ENCODE data around the gene IGSF3. TPM values are rescaled to one million over a fixed set of nuclear protein-coding genes. Genes with fewer than 3 reads are reported as not detected.

Gene IGSF3
- total RNA-seq (2013; cell fraction: nucleolus; rRNA removed), result 36.7 and 39.8 TPM in 2 replicates
- total RNA-seq (2014; rRNA removed) (16.4 and 16.5 TPM in 2 replicates), total RNA-seq (2014; rRNA removed; fragmentation: Illumina TruSeq; extraction: Trizol) (10.4 and 10.9 TPM in 2 replicates), total RNA-seq (2021) (18.0 and 20.4 TPM in 2 replicates), polyA plus RNA-seq (2011; rRNA removed) (6.3 and 8.7 TPM in 2 replicates), polyA plus RNA-seq (2014; fragmentation: Illumina TruSeq; extraction: Trizol) (11.7 and 12.6 TPM in 2 replicates), polyA plus RNA-seq (2014; fragmentation: Nextera tagmentation; extraction: Ambion mirVana) (1 to 10 TPM; 1.4 to 2.3 TPM), polyA plus RNA-seq (2014; rRNA removed) (12.2 and 13.7 TPM in 2 replicates), polyA plus RNA-seq (2016; fragmentation: Nextera tagmentation; extraction: Ambion mirVana) (1 to 10 TPM; 3.4 to 5.0 TPM), polyA minus RNA-seq (2011; rRNA and poly(A)+ RNA removed) (11.1 and 21.7 TPM in 2 replicates), Bru-seq, nascent RNA (percentile 69 among the genes with signal in this experiment), BruChase-seq, experiment 1, labeled RNA remaining after a 6-hour chase (percentile 71 among the genes with signal in this experiment), BruChase-seq, experiment 2, labeled RNA remaining after a 2-hour chase (percentile 68 among the genes with signal in this experiment)
- 0.66 TPM for polyA plus RNA-seq (2011; ENCODE audit: low read depth)
- polyA plus RNA-seq (2011; cell fraction: cytosol; rRNA removed), result 9.6 and 10.6 TPM in 2 replicates
- 9.5 and 11.0 TPM in 2 replicates for polyA plus RNA-seq (2011; cell fraction: nucleus; rRNA removed)
- polyA plus RNA-seq (2012), result 0.92 and 1.3 TPM in 2 replicates
- 4.8 and 6.0 TPM in 2 replicates for polyA minus RNA-seq (2011; cell fraction: cytosol; rRNA and poly(A)+ RNA removed)
- 6.0 and 7.7 TPM in 2 replicates for polyA minus RNA-seq (2011; cell fraction: nucleus; rRNA and poly(A)+ RNA removed)
- long read RNA-seq, experiment 1, partial matches to known transcripts, result 0 of 1 reads
- long read RNA-seq, experiment 1, other reads (novel, unspliced or antisense), result 1 of 1 reads
- long read RNA-seq, experiment 2, partial matches to known transcripts, result 0 of 3 reads
- long read RNA-seq, experiment 2, other reads (novel, unspliced or antisense), result 3 of 3 reads

DNA sequence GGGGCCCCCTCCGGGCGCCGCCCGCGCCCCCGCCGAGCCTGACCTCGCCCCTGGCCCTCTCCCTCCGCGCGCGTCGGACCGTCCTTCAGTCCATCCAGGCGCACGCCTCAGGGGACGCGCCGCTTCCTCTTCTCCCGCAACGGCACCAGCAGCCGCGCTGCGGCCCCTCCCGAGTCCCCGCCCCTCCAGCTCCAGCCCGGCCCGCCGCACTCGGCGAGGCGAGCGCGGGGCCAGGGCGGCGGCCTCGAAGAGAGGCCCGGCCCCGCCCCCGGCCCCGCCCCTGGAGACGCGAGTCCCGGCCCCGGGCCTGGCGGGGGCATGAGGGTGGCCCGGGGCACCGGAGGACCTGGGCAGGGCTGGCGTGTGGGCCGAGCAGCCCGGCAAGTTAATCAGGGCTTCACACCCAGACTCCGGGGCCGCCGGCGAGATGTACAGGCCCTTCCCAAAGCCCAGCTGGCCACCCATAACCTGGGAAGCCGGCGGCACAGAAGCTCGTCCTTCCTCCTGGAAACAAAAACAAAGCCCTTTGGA is at the start of gene IGSF3:
Gene IGSF3, minus strand, starts transcription at position 159 of the 531 bp plus-strand sequence. CDS start 1,407 bp downstream, outside the sequence.
- H3K4me3 ChIP-seq, result peak within 1 kb of the TSS; percentile 67
- no peaks in the 10 kb centered on the region for H3K9me3 ChIP-seq (replicated peaks; ENCODE audit: control insufficient read depth, insufficient read depth, low read length)
- H3K9ac ChIP-seq (ENCODE audit: control insufficient read depth, insufficient read depth, low read length), result no peak within 1 kb of the TSS
- no peaks in the 10 kb centered on the region for H3K79me2 ChIP-seq (ENCODE audit: control insufficient read depth, insufficient read depth, low read length)
- DNase-seq (ENCODE audit: low read depth, low spot score) (no peak), ATAC-seq (peak; percentile 84), FAIRE-seq (no peak)
- ChIA-PET SMC1A (ENCODE audit: uncharacterized antibody, unreplicated experiment) (interaction anchor here (0.9 to 1.5 kb wide), 3 partner anchors 9 to 244 kb away, joined by 3 read pairs; no protein-coding TSS in a partner anchor), RAD21 (ENCODE audit: unreplicated experiment) (interaction anchor here (0.6 to 8.0 kb wide), 10 partner anchors 9 to 566 kb away, joined by 3 to 100 read pairs (median 4); partner anchors contain the start of gene CD58), CTCF (interaction anchor here (0.7 to 2.5 kb wide), 8 partner anchors 10 to 529 kb away, joined by 3 to 10 read pairs (median 4); no protein-coding TSS in a partner anchor), POLR2A (interaction anchor here (0.5 to 1.4 kb wide), 8 partner anchors 9 to 423 kb away, joined by 3 to 4 read pairs (median 3); no protein-coding TSS in a partner anchor)
- H2AFZ ChIP-seq (ENCODE audit: control insufficient read depth, low read depth, low read length), result peak within 1 kb of the TSS; percentile 38; the same call in 1 of the 2 replicates
- H3K4me2 ChIP-seq (ENCODE audit: control insufficient read depth, insufficient read depth), result peak within 1 kb of the TSS; percentile 48
- intact Hi-C loops (cut with micrococcal nuclease; ENCODE audit: unreplicated experiment) (no loop called here), in situ Hi-C loops (cut with MboI) (no loop called here)
- H4K20me1 ChIP-seq (ENCODE audit: control insufficient read depth, insufficient read depth), result no peaks in the 10 kb centered on the region
- 10% methylated on average over 29 of the region's 58 CpGs for WGBS (ENCODE audit: insufficient coverage, insufficient replicate concordance, low lambda C conversion rate, missing lambda C conversion rate)
- H3K36me3 ChIP-seq (ENCODE audit: control insufficient read depth in 2 of 2, insufficient read depth in 2 of 2, low read length in 1 of 2), result no peaks in the 10 kb centered on the region
- H3K27me3 ChIP-seq (replicated peaks in 1 of 2; ENCODE audit: control insufficient read depth in 2 of 2, insufficient read depth in 2 of 2, low read length in 1 of 2), result peaks cover 0 to 12% of the 10 kb centered on the region in 2 experiments; a peak in 2 of 4 replicates
- BruUV-seq (replicated peaks), result no TSS peak
- no peaks in the 10 kb centered on the region for H3K4me1 ChIP-seq (ENCODE audit: control insufficient read depth, insufficient read depth, low read length)
- H3K27ac ChIP-seq (ENCODE audit: control insufficient read depth, insufficient read depth), result no peak within 1 kb of the TSS
- TF ChIP-seq POLR2A (IDR thresholded peaks at IDR 0.05; ENCODE audit: low read depth, low read length) (0 out of 2 replicates have a peak, but pooled peaks have one; percentile 27), SPI1 (IDR thresholded peaks at IDR 0.05; ENCODE audit: borderline replicate concordance, insufficient read depth, low read depth, low read length) (no peak), RELB (IDR thresholded peaks at IDR 0.05; ENCODE audit: low read depth) (no peak), NR2F1 (conservative IDR thresholded peaks at IDR 0.05) (peak; percentile 28), ZNF687 (IDR thresholded peaks at IDR 0.05) (peak; percentile 44; the same call in 1 of the 2 replicates), PAX8 (IDR thresholded peaks at IDR 0.05) (no peak), DPF2 (IDR thresholded peaks at IDR 0.05) (0 out of 2 replicates have a peak, but pooled peaks have one; percentile 40)
- TF ChIP-seq, protein P1, sequence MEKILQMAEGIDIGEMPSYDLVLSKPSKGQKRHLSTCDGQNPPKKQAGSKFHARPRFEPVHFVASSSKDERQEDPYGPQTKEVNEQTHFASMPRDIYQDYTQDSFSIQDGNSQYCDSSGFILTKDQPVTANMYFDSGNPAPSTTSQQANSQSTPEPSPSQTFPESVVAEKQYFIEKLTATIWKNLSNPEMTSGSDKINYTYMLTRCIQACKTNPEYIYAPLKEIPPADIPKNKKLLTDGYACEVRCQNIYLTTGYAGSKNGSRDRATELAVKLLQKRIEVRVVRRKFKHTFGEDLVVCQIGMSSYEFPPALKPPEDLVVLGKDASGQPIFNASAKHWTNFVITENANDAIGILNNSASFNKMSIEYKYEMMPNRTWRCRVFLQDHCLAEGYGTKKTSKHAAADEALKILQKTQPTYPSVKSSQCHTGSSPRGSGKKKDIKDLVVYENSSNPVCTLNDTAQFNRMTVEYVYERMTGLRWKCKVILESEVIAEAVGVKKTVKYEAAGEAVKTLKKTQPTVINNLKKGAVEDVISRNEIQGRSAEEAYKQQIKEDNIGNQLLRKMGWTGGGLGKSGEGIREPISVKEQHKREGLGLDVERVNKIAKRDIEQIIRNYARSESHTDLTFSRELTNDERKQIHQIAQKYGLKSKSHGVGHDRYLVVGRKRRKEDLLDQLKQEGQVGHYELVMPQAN (conservative IDR thresholded peaks at IDR 0.05), result 0 out of 2 replicates have a peak, but pooled peaks have one; percentile 8
- TF ChIP-seq, protein P2, sequence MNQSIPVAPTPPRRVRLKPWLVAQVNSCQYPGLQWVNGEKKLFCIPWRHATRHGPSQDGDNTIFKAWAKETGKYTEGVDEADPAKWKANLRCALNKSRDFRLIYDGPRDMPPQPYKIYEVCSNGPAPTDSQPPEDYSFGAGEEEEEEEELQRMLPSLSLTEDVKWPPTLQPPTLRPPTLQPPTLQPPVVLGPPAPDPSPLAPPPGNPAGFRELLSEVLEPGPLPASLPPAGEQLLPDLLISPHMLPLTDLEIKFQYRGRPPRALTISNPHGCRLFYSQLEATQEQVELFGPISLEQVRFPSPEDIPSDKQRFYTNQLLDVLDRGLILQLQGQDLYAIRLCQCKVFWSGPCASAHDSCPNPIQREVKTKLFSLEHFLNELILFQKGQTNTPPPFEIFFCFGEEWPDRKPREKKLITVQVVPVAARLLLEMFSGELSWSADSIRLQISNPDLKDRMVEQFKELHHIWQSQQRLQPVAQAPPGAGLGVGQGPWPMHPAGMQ (IDR thresholded peaks at IDR 0.05; ENCODE audit: borderline replicate concordance), result no peak
